ENCODE results near the gene GSTO2. TPM values are rescaled to one million over a fixed set of nuclear protein-coding genes. Genes with fewer than 3 reads are reported as not detected.

GSTO2 gene
- total RNA-seq, 2 experiments from 2014 or later, result 1.8 to 2.7 TPM

DNA sequence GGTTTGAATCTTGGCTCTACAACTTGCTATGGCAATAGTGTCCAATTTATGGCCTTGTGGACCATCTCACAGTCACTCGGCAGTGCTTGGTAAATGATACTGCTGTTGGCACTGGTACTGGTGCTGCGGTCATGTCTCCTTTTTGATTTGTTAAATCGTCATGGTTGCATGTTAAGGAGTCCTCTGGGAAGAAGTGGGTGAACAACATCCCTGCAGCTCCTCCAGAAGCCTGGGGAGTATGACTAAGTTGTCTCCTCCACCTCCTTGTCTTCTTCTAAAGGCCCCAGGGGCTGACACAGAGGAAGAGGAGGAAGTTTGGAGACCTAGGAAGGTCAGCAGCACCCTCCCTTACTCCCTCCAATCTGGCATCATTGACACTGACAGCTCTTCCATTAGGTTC, 60.8 kb downstream of the GSTO2 start:
- no peaks in the 10 kb centered on the region for H3K9me3 Mint-ChIP-seq
- peaks cover 96% of the 10 kb centered on the region for H3K4me1 Mint-ChIP-seq (ENCODE audit: low read depth)
- TF ChIP-seq, protein P1, sequence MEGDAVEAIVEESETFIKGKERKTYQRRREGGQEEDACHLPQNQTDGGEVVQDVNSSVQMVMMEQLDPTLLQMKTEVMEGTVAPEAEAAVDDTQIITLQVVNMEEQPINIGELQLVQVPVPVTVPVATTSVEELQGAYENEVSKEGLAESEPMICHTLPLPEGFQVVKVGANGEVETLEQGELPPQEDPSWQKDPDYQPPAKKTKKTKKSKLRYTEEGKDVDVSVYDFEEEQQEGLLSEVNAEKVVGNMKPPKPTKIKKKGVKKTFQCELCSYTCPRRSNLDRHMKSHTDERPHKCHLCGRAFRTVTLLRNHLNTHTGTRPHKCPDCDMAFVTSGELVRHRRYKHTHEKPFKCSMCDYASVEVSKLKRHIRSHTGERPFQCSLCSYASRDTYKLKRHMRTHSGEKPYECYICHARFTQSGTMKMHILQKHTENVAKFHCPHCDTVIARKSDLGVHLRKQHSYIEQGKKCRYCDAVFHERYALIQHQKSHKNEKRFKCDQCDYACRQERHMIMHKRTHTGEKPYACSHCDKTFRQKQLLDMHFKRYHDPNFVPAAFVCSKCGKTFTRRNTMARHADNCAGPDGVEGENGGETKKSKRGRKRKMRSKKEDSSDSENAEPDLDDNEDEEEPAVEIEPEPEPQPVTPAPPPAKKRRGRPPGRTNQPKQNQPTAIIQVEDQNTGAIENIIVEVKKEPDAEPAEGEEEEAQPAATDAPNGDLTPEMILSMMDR (IDR thresholded peaks at IDR 0.05), result no peak
- H3K27me3 Mint-ChIP-seq, result no peaks in the 10 kb centered on the region
- peaks cover 28% of the 10 kb centered on the region for H3K36me3 Mint-ChIP-seq (ENCODE audit: low read depth)
- intact Hi-C loops (cut with micrococcal nuclease), result no loop called here
- POLR2A ChIA-PET, result interaction anchor here (1.1 to 3.1 kb wide), 3 partner anchors 9 to 59 kb away, joined by 3 to 29 read pairs (median 8); partner anchors contain the start of gene ITPRIP
- peak overlapping the region; percentile 73 for H3K4me3 Mint-ChIP-seq
- DNase-seq (no peak), ATAC-seq (peak; percentile 2)
- CTCF ChIA-PET, result interaction anchor here (1.1 to 3.1 kb wide), 6 partner anchors 9 to 55 kb away, joined by 3 to 23 read pairs (median 14); partner anchors contain the start of gene ITPRIP
- H3K27ac Mint-ChIP-seq, result peak overlapping the region; percentile 98

DNA sequence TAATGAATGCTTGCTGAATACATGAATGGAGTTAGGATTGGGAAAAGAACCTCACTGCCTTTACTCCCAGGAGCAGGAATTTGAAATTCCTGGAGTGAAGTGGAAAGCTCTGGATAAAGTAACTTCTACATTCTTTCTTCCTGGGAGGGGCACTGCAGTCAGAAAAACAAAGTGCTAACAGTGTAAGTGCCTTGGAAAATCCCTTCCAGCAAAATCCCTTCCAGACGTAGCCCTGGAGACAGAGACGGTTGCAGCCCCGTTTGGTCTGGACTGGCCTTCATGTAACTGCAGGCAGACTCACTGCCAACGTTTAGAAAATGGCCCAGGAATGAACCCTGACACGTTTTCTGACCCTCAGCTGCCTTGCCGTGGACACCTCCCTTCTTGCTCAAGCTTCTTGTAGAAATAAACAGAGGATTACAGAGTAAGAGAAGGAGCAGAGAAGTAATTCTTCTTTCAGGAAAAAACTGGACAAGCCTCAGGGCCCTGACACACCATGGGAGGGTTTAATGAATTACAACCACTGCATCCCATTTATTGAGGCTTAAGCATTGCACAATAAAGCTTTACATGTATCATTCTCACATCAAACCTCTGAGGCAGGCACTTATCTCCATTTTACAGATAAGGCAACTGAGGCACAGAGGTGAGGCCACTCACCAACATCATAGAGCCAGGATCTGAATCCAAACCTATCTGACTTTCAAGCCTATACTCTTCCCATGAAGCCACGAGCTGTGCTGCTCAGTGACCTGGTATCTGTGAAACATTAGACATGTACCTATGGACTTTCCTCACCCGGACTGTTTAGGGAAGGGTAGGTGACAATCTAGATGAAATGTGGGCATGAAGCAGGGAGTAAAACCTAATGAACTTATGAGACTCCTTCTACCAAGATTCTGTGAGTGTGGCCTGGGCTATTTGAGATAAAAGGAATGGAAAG, 61.5 kb downstream of the GSTO2 start:
- TF ChIP-seq, protein P1 (IDR thresholded peaks at IDR 0.05), result no peak
- DNase-seq, result no peak
- peaks cover 28% of the 10 kb centered on the region for H3K36me3 Mint-ChIP-seq (ENCODE audit: low read depth)
- no peak for ATAC-seq
- ChIA-PET POLR2A (interaction anchor here (0.8 to 3.1 kb wide), 4 partner anchors 8 to 60 kb away, joined by 3 to 29 read pairs (median 4); partner anchors contain the start of gene ITPRIP), CTCF (interaction anchor here (2.0 to 3.1 kb wide), 5 partner anchors 8 to 56 kb away, joined by 5 to 23 read pairs (median 17); partner anchors contain the start of gene ITPRIP)
- H3K4me1 Mint-ChIP-seq (ENCODE audit: low read depth), result peaks cover 98% of the 10 kb centered on the region
- H3K27me3 Mint-ChIP-seq, result no peaks in the 10 kb centered on the region
- no peaks in the 10 kb centered on the region for H3K9me3 Mint-ChIP-seq
- H3K4me3 Mint-ChIP-seq, result peak overlapping the region; percentile 73
- peak overlapping the region; percentile 98 for H3K27ac Mint-ChIP-seq
- intact Hi-C loops (cut with micrococcal nuclease), result no loop called here

DNA sequence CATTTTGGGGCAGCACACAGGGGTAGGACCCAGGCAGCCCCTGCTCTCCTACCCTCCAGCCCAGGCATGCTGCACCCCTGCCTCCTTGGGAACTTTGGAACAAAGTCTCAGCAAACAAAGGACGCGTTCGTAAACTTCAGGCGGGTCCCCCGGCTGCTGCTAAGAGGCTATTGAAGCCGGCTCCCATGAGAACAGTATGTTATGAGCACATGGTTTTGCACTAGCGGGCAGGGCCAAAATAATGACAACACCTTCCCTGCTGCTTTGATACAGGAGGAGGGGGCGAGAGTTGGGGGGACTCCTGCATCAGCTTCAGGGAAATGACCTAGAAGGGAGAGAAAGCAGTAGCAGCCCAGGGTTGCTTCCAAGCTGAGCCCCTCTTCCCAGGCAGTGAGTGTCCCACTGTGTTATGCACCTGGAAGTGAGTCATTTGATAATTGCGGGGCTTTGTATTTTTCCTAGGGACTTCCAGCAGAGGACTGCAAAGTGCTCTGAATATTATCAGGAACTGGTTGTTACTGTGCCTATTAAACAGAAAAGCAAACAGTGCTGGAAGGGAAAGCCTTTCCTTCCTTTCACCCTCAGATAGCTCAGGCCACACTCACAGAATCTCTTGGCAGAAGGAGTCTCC, 62.3 kb downstream of the GSTO2 start:
- DNase-seq (no peak), ATAC-seq (no peak)
- H3K36me3 Mint-ChIP-seq (ENCODE audit: low read depth), result peaks cover 27% of the 10 kb centered on the region
- intact Hi-C loops (cut with micrococcal nuclease), result no loop called here
- H3K9me3 Mint-ChIP-seq, result no peaks in the 10 kb centered on the region
- H3K27ac Mint-ChIP-seq, result peak overlapping the region; percentile 43
- no peaks in the 10 kb centered on the region for H3K27me3 Mint-ChIP-seq
- peaks cover 98% of the 10 kb centered on the region for H3K4me1 Mint-ChIP-seq (ENCODE audit: low read depth)
- TF ChIP-seq, protein P1 (IDR thresholded peaks at IDR 0.05), result no peak
- H3K4me3 Mint-ChIP-seq, result no peak overlapping the region
- CTCF ChIA-PET, result interaction anchor here (3.1 kb wide), 1 partner anchor 25 kb away, joined by 23 read pairs; no protein-coding TSS in a partner anchor
- POLR2A ChIA-PET, result interaction anchor here (0.8 to 3.1 kb wide), 3 partner anchors 7 to 22 kb away, joined by 3 to 29 read pairs (median 6); partner anchors contain the start of gene ITPRIP

DNA sequence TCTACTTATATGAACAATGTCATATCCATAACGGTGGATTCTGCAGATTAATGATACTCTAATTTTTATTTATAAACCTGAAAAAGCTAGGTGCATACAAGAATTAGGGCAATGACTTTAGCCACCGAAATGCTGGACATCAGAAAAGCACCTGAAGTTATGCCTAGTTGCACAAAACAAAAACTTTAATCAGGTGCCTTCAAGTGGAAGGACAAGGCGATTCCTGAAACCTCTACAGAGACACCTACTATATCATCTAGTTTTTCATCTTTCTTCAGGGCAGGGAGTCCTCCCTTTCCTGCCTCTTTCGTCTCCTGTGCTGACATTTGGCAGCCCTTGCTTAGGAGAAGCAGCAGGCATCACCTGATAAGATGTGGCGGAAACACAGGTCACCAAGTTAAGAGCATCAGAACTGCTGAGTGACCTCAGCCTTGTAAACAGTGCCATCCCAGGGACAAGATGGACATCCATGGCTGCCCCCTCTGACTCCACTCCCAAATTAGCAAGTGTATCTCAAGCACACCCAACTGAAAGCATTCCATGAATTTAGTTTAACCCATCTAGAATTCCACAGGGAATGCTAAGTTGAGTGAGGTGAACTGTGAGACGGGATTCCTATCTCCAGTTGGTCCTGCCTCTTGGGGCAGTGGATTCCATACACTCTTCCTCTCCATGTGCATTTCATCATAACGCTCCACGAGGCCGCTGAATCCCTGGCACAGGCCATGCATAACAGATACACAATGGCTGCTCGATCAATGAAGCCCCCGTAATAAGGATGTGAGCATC, 63.5 kb downstream of the GSTO2 start:
- Mint-ChIP-seq H3K4me1 (ENCODE audit: low read depth) (peaks cover 87% of the 10 kb centered on the region), H3K27me3 (no peaks in the 10 kb centered on the region), H3K27ac (peak overlapping the region; percentile 80), H3K4me3 (peak overlapping the region; percentile 34), H3K9me3 (no peaks in the 10 kb centered on the region), H3K36me3 (ENCODE audit: low read depth) (peaks cover 26% of the 10 kb centered on the region)
- TF ChIP-seq, protein P1 (IDR thresholded peaks at IDR 0.05), result no peak
- intact Hi-C loops (cut with micrococcal nuclease), result no loop called here
- no peak for DNase-seq
- ATAC-seq, result no peak
- ChIA-PET POLR2A (interaction anchor here (1.0 kb wide), 1 partner anchor 18 kb away, joined by 3 read pairs; no protein-coding TSS in a partner anchor), CTCF (interaction anchor here (1.4 kb wide), 1 partner anchor 40 kb away, joined by 4 read pairs; no protein-coding TSS in a partner anchor)

Data from activated CD8-positive, alpha-beta T cell treated with anti-CD3 and anti-CD28 coated beads for 36 hours (primary cell).